GM19397 (cell line): ENCODE measurements around the gene ANKRD13A.
"Not testable (repeated sequence)": the region's sequence is repeated elsewhere in the genome, so short reads cannot be mapped to it uniquely, and the experiment has no call there.

ENCODE experiments used
- ATAC-seq: cut with Tn5 transposase; IDR thresholded peaks from one replicate; pipeline ENCODE4 v1.9.1; 2021; ENCODE audit warnings: mild to moderate bottlenecking, moderate library complexity; ENCODE audit not compliant: unreplicated experiment

The ANKRD13A gene

DNA sequence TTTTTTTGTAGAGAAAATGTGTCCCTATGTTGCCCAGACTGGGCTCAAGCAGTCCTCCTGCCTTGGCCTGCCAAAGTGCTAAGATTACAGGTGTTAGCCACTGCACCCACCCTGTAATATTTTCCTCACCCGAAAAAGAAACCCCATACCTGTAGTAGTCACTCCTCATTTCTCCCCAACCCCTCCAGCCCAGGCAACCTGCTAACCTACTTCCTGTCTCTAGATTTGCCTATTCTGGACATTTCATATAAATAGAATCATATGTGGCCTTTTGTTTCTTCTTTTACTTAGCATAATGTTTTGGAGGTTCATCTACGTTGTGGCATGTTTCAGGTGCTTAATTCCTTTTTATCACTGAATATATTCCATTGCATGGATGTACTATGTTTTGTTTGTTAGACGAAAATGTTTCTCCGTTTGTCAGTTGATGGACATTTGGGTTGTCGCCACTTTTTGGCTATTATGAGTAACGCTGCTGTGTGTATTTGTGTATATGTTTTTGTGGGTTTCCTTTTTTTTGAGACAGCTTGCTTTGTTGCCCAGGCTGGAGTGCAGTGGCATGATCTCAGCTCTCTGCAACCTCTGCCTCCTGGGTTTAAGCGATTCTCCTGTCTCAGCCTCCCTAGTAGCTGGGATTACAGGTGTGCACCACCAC is 6.2 kb downstream of the ANKRD13A start:
- peak; percentile 61 for ATAC-seq

- ATAC-seq, result no peak
Observed at GRCh38 chr12:110006115-110006514, 6.9 kb downstream of the ANKRD13A start.

GRCh38 chr12:110007881-110008280 is 8.7 kb downstream of the ANKRD13A start:
- ATAC-seq, result no peak

DNA sequence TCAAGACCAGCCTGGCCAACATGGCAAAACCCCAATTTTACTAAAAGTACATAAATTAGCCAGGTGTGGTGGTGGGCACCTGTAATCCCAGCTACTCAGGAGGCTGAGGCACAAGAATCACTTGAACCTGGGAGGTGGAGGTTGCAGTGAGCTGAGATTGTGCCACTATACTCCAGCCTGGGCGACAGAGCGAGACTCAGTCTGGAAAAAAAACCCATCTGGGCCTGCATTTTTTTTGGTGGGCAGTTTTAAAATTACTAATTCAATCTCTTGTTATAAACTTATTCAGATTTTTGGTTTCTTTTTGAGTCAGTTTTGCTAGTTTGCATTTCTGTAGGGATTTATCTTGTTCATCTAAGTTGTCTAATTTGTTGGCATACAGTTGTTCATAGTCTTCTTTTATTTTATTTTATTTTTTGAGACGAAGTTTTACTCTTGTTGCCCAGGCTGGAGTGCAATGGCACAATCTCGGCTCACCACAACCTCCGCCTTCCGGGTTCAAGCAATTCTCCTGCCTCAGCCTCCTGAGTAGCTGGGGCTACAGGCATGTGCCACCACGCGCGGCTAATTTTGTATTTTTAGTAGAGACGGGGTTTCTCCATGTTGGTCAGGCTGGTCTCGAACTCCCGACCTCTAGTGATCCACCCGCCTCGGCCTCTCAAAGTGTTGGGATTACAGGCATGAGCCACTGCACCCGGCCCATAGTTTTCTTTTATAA is 9.6 kb downstream of the ANKRD13A start:
- not testable (repeated sequence) for ATAC-seq

GRCh38 chr12:110010853-110011723 is 11.9 kb downstream of the ANKRD13A start:
- no peak for ATAC-seq

DNA sequence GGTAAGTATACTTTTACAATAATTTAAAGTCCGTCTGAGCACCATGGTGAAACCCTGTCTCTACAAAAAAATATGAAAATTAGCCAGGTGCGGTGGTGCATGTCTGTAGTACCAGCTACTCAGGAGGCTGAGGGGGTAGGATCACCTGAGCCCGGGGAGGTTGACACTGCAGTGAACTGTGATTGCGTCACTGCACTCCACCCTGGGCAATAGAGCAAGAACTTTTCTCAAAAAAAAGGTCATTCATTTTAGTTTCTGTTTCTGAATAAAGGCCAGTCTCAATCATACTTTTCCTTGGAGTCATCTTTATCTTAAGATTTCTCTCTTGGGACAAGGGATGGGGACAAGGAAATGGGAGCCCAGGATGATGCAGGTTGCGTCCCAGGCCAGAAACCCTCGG is 12.9 kb downstream of the ANKRD13A start:
- peak; percentile 63 for ATAC-seq

DNA sequence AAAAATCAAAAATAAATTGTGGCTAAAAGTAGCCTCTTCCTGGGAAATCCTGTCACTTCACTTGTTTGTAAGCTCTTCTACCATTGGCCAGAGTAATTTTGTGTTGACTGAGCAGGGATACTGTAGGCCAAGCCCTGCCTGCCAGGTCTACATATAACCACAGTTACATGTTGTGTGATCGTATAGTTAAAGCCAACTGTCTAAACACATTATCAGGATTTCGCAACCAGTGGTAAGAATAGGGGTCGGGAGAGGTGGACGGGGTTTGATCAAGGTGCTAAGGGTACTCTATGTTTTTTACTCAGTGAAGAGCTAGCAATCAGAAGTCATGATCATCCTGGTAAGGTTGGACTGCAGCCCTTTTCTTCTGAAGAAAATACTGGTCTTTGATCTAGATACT is 13.4 kb downstream of the ANKRD13A start:
- ATAC-seq, result no peak

- ATAC-seq, result no peak
Observed at GRCh38 chr12:110015132-110015531, 15.9 kb downstream of the ANKRD13A start.

- no peak for ATAC-seq
Observed at GRCh38 chr12:110020956-110021355, 21.7 kb downstream of the ANKRD13A start.

DNA sequence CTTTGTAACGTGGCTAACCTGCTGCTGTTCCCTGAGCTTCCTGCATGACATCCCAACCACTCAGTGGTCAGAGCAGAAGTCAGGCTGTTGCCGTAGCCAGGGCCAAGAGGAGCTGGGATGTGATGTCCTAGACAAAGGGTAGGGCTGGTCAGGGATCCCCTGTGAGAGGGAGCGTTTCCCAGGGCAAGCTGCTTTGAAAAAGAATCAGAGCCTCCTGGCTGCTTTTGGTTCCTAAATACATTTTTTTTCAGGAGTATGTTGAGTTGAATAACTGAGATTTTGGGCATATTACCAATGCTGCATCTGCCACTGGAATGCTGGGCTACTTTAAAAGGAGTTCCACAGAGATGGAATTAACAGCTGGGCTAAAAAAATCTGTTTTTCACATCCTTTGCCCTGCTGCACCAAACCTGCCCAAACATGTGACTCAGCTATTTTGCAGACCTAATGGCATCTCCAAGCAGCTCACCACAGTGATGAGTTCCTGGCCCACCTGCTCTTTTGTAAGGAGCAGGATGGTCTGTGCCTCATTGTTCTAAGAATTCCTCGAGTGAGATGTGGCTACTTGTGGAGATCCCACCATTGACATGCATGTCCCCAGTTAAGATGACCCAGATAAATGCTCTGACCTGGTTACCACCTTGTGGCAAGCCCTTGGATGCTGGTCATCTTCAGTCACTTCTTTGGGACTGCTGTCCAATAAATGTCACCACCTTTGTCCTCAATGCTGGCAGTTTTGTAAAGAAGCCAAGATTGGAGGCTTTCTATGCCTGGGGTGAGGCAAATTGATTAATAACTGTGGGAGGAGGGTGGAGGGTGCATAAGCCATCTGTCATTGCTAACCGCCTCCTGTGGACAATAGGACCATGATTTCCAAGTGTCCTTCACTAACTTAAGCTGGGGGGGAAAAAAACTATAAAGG is 24.1 kb downstream of the ANKRD13A start:
- no peak for ATAC-seq

GRCh38 chr12:110024051-110024450 is 24.8 kb downstream of the ANKRD13A start:
- no peak for ATAC-seq

- no peak for ATAC-seq
Observed at GRCh38 chr12:110028323-110028722, 29.1 kb downstream of the ANKRD13A start.

- no peak for ATAC-seq
Observed at GRCh38 chr12:110029290-110029815, 30.1 kb downstream of the ANKRD13A start.

GRCh38 chr12:110033888-110034287 is 34.7 kb downstream of the ANKRD13A start:
- ATAC-seq, result no peak

GRCh38 chr12:110035534-110036104 is 36.4 kb downstream of the ANKRD13A start:
- ATAC-seq, result no peak

DNA sequence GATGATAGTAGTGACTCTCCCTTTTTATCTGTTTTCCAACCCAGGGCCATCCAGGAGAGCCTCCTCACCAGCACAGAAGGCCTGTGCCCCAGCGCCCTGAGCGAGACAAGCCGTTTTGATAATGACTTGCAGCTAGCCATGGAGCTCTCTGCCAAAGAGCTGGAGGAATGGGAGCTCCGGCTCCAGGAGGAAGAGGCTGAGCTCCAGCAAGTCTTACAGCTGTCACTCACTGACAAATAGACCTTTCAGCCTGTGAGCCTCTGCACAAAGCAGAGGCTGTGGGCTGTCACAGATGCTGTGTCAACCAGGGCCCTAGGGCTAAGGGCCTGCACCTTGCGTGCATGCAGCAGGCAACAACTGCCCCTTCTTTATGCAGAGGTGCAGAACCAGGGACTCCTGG is 38.1 kb downstream of the ANKRD13A start:
- ATAC-seq, result no peak

GRCh38 chr12:110038741-110039084 is 39.5 kb downstream of the ANKRD13A start:
- no peak for ATAC-seq

DNA sequence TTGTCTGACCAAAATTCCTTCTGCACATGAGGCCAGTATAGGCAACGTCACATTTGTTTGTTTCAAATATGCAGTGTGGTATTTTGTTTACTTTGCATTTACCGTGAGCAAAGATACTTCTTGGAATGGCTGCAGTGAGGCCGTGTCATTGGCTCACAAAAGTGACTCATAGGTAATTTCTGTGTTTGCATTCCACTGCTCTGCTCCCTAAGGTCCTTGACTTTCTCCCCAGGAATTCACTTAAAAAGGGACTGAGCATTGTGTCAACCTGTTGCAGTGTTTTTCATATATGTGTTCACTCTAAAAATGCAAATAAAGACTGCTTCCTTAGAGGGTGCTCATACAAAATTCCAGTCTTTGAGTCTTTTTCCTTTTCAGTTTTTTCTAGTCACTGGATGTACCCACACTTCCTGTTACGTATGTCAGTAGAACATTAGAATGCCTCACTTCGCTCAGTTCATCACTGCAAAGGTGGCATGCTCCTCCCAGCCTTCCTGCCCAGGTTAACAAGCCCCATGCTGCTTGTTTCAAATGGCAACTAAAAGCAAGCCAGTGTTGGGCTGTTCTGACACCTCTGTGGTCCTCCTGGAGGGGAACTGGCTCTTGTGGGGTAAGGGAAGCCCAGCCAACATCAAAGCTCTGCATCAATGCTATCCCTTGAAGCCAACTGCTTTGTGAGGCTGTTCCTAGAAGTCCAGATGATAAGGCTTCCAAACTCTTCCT is 40.0 kb downstream of the ANKRD13A start:
- no peak for ATAC-seq

DNA sequence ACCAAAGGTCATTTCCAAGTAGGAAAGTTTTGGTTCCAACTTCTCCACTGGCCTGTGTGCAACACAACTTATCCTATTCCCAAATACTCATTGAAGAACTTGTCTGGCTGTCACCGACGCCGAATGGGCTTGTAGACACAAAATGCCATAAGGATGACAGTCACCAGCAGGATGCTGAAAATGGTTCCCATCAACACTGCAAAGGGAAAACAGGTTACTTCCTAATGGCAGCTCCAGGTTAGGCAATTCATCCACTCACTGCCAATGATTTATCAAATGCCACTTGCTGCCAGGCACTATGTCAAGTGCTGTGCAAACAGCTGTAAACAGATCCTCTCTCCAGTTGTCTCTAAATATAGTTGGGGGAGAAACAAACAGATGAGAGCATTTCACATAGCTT is 43.0 kb downstream of the ANKRD13A start:
- no peak for ATAC-seq
